GM21737 (cell line): ENCODE data around the gene SUCLG2.
"Not testable (repeated sequence)": the region's sequence is repeated elsewhere in the genome, so short reads cannot be mapped to it uniquely, and the experiment has no call there.

ENCODE experiments used
- ATAC-seq: cut with Tn5 transposase; IDR thresholded peaks from one replicate; pipeline ENCODE4 v1.9.1; 2021; ENCODE audit warnings: mild to moderate bottlenecking, moderate library complexity; ENCODE audit not compliant: unreplicated experiment

SUCLG2 gene

GRCh38 chr3:67614195-67614594 is 40.2 kb downstream of the SUCLG2 start:
- ATAC-seq, result no peak

GRCh38 chr3:67610458-67610857 is 44.0 kb downstream of the SUCLG2 start:
- no peak for ATAC-seq

- ATAC-seq, result no peak
Observed at GRCh38 chr3:67609709-67610108, 44.7 kb downstream of the SUCLG2 start.

- no peak for ATAC-seq
Observed at GRCh38 chr3:67608034-67608433, 46.4 kb downstream of the SUCLG2 start.

- ATAC-seq, result no peak
Observed at GRCh38 chr3:67605377-67605776, 49.0 kb downstream of the SUCLG2 start.

- ATAC-seq, result no peak
Observed at GRCh38 chr3:67602816-67603215, 51.6 kb downstream of the SUCLG2 start.

GRCh38 chr3:67601919-67602608 is 52.3 kb downstream of the SUCLG2 start:
- no peak for ATAC-seq

GRCh38 chr3:67601385-67601784 is 53.0 kb downstream of the SUCLG2 start:
- no peak for ATAC-seq

GRCh38 chr3:67599821-67600220 is 54.6 kb downstream of the SUCLG2 start:
- no peak for ATAC-seq

GRCh38 chr3:67598814-67599556 is 55.4 kb downstream of the SUCLG2 start:
- ATAC-seq, result no peak

GRCh38 chr3:67595424-67595823 is 59.0 kb downstream of the SUCLG2 start:
- no peak for ATAC-seq

- ATAC-seq, result no peak
Observed at GRCh38 chr3:67593761-67594234, 60.6 kb downstream of the SUCLG2 start.

GRCh38 chr3:67592057-67592456 is 62.4 kb downstream of the SUCLG2 start:
- no peak for ATAC-seq

GRCh38 chr3:67587811-67588210 is 66.6 kb downstream of the SUCLG2 start:
- ATAC-seq, result no peak

GRCh38 chr3:67587301-67587700 is 67.1 kb downstream of the SUCLG2 start:
- no peak for ATAC-seq

GRCh38 chr3:67584608-67585007 is 69.8 kb downstream of the SUCLG2 start:
- ATAC-seq, result not testable (repeated sequence)

GRCh38 chr3:67580430-67581000 is 73.9 kb downstream of the SUCLG2 start:
- no peak for ATAC-seq

GRCh38 chr3:67578416-67578815 is 76.0 kb downstream of the SUCLG2 start:
- ATAC-seq, result no peak

- ATAC-seq, result no peak
Observed at GRCh38 chr3:67576441-67576840, 78.0 kb downstream of the SUCLG2 start.

- no peak for ATAC-seq
Observed at GRCh38 chr3:67569324-67569723, 85.1 kb downstream of the SUCLG2 start.

- no peak for ATAC-seq
Observed at GRCh38 chr3:67567893-67568292, 86.5 kb downstream of the SUCLG2 start.

GRCh38 chr3:67564973-67565372 is 89.4 kb downstream of the SUCLG2 start:
- ATAC-seq, result no peak
